KOPT-K1 (cell line): ENCODE measurements around the gene SLC26A6.
A peak's percentile ranks its signal among the peaks of the same experiment; 100 is the strongest.

Experiments used
- H3K27ac ChIP-seq: fragments of 200-600 bp; sonication (generic); 2 replicates; pipeline ENCODE4 v1.5.1; 2016; ENCODE audit warnings: antibody characterized with exemption, mild to moderate bottlenecking, low read depth, low read length; ENCODE audit not compliant: poor library complexity, severe bottlenecking
- H3K36me3 ChIP-seq: fragments of 200-600 bp; sonication (generic); 2 replicates; pipeline ENCODE4 v1.5.1; 2017; ENCODE audit warnings: antibody characterized with exemption, mild to moderate bottlenecking, low read length, moderate library complexity; ENCODE audit not compliant: insufficient read depth
- H3K9me3 ChIP-seq: fragments of 200-600 bp; sonication (generic); 2 replicates; pipeline ENCODE4 v1.5.1; 2017; ENCODE audit warnings: antibody characterized with exemption, low read length, mild to moderate bottlenecking; ENCODE audit not compliant: insufficient read depth, poor library complexity, severe bottlenecking

Gene SLC26A6

DNA sequence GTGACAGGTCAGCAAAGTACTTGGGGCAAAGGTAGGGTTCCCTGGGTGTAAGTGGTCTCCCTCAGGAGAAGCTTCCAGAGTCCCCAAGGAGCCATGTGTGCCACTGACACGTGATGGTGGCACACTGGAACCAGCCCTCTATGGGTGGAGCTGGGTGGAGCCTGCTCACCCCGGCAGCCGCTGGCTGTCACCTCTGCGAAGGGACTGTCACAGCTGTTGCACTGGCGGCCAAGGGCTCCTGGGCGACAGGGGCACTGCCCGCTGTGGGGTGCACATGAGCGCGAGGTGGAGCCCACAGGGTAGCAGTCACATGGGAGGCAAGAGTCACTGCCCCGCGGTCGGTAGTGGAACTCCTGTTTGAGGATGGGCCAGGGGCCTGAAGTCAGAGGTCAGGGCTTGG is 15.5 kb upstream of the SLC26A6 start:
- Histone ChIP-seq H3K36me3 (peaks cover 82% of the 10 kb centered on the region), H3K27ac (no peak overlapping the region), H3K9me3 (no peaks in the 10 kb centered on the region)

DNA sequence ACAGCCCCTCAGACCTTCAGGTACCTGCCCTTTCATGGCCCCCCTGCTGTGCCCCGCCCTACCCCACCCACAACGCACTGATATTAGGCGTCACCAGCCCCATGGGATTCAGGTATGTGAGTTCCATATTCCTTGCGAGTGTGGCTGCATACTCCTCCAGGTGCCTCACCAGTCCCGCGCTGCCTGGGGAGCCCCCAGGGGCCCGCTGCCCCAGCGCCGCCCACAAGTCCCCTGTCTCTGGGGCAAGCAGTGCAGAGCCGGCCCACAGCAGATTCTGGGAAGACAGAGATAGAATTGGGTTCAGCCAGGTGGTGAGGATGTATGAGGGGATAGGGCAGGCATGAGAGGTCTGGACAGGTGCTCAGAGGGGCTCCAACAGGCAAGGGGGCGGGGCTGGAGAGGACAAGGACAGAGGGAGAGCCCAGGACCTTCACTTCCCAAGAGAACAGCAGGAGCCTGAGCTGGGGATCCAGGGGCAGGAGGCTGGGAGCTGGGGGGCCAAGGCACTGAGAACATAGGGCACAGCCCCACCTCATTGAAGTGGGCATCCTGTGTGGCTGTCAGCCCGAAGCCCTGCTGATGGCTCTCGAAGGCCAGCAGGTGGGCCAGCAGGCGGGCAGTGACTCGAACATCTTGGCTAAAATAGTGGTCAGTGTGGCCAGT is 13.1 kb upstream of the SLC26A6 start:
- Histone ChIP-seq H3K9me3 (no peaks in the 10 kb centered on the region), H3K36me3 (peaks cover 84% of the 10 kb centered on the region)

DNA sequence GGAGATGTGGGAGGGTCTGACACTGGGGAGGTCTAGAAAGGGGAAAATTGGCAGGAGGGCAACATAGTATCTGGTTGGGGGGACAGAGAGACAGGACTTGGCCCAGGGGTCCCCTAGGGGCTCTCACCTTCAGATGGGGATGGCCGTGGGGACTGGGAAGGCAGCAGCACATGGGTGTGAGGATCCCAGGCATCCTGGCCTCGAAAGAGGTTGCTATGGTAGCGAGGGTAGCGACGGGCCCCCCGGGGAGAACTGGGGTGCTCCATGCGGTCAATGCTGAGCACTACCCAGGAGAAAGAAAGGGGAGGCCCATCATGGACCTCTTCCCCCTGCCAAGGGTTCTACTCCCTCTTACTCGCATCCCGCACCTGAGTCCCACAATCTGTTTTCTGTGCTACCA is 12.5 kb upstream of the SLC26A6 start:
- H3K27ac ChIP-seq = no peak overlapping the region
- peaks cover 84% of the 10 kb centered on the region; the same call in 1 of the 2 replicates for H3K36me3 ChIP-seq
- no peaks in the 10 kb centered on the region for H3K9me3 ChIP-seq

More for the DNA sequence above, 13.1 kb upstream of the SLC26A6 start:
- H3K27ac ChIP-seq = no peak overlapping the region

DNA sequence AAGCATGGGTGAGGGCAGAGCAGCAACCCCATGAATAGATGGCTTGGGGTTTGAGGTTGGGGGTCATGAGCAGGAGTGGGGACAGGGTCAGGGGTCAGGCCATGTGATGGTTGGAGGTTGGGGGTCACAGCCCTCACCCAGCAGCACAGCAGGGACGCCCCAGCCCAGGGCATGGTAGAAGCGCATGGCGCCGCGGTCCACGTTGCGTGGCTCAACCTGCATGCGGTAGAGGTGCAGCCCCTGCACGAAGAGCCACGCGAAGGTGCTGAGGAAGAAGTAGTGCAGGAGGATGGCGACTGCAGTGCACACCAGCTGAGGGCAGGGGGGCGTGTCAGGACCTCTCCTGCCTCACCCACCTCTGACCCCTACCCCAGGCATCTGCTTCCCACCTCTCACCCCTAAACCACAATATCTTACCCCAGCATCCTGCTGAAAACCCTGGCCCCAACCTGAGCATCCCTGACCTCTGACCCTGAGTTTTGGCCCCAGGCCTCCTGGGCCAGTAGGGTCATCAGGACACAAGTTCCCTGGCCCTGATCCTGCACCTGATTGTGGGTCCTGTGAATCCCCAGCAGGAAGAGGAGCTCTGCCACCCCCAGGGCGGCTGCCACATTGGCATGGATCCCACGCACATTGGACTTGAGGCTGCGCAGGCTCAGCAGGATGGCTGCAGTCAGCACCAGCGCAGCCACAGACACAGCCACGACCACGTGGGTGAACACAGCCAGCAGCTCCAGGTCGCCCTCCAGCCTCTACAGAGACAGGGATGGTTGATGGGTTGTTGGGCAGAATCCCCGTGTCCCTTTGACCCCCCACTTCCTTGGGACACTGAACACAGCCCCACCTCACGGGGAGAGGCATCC is 9.9 kb upstream of the SLC26A6 start:
- Histone ChIP-seq H3K27ac (no peak overlapping the region), H3K36me3 (peaks cover 85% of the 10 kb centered on the region; the same call in 1 of the 2 replicates), H3K9me3 (no peaks in the 10 kb centered on the region)

DNA sequence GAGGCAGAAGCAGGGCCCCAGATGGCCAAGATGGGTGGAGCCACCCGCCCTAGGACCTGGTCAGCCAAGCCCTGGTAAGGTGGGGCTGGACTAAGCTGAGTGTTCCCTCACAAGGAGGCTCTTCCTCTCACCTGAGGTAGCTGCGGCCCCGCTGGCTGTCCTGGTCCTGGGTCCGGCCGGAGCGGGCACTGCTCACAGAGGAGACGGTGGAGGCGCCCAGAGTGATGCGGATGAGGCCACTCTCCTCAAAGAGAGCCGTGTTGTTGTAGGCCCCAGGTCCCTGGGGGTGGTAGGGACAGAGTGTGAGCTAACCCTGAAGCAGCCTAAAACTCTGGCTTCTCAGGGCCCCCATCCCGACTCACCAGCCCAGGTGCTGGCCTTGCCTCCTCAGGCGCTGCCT is 7.3 kb upstream of the SLC26A6 start:
- peaks cover 82% of the 10 kb centered on the region; the same call in 1 of the 2 replicates for H3K36me3 ChIP-seq
- no peak overlapping the region for H3K27ac ChIP-seq
- no peaks in the 10 kb centered on the region for H3K9me3 ChIP-seq

DNA sequence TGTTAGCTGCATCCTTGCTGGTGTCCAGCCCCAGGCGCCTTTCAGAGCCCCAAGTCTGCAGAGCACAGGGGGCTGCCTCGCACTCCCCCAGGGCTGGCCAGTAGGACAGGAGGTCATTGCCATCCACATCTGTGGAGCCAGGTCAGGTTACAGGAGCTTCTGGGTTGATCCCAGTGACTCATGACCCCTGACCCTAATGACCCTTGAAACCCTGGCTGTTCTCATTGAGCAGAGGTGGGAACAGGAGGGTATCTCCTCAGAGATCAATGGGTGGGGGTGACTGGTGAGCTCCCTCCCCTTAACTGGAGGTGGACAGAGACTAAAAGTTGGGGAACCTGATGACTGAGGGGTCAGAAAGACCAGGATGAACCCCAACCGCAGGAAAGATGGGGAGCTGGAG is 6.1 kb upstream of the SLC26A6 start:
- no peak overlapping the region for H3K27ac ChIP-seq
- H3K9me3 ChIP-seq = no peaks in the 10 kb centered on the region
- peaks cover 76% of the 10 kb centered on the region; the same call in 1 of the 2 replicates for H3K36me3 ChIP-seq

DNA sequence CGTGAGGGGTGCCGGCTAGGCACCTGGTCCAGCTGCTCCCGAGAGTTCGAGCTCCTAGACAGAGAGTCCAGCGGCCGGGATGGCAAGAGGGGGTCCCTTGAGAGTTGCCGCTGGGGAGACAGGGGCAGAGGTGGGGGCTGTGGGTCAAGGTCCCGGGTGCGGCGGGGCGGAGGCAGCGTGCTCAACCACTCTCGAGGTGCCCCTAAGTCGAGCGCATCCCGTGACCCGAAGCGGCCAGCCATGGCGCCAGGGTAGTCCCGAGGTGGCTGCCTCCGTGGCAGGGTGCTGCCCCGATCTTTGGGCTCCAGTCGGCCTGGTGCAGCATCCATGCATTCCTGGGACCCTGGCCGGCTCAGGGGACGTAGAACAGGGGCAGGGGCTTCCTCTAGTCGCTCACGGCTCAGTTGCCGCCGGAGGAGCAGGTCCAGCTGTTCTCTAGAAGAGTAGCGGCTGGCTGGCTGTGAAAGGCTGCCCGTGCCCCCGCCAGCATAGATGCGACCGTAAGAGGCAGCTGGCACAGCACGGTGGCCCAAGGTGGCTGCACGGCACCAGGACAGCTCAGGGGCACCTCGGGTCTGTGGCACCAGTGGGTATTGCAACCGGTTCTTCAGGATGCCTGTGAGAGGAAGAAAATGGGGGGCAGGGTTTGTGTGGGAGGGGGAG is 4.8 kb upstream of the SLC26A6 start:
- H3K36me3 ChIP-seq = peaks cover 63% of the 10 kb centered on the region; the same call in 1 of the 2 replicates
- H3K27ac ChIP-seq = no peak overlapping the region
- no peaks in the 10 kb centered on the region for H3K9me3 ChIP-seq

DNA sequence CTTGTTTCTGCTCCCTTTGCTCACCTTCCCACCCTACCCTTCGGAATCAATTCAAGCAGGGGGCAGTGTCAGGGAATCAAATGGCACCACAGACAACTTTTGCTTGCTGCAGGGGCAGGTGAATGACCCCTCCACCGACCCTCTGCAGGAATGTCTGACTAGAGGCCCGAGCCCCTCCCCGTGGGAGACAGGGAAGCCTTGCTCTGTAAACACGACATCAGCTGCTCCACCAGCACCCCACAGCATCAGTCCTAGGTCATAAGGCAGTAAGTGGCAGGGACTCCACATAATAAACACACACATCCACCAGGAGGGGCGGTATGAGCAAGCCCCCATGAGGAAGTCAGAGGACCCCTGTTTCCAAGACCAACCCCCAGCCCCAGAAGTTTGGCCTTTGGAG is 2.0 kb upstream of the SLC26A6 start:
- peaks cover 46% of the 10 kb centered on the region; the same call in 1 of the 2 replicates for H3K36me3 ChIP-seq
- H3K27ac ChIP-seq = no peak overlapping the region
- no peaks in the 10 kb centered on the region for H3K9me3 ChIP-seq

DNA sequence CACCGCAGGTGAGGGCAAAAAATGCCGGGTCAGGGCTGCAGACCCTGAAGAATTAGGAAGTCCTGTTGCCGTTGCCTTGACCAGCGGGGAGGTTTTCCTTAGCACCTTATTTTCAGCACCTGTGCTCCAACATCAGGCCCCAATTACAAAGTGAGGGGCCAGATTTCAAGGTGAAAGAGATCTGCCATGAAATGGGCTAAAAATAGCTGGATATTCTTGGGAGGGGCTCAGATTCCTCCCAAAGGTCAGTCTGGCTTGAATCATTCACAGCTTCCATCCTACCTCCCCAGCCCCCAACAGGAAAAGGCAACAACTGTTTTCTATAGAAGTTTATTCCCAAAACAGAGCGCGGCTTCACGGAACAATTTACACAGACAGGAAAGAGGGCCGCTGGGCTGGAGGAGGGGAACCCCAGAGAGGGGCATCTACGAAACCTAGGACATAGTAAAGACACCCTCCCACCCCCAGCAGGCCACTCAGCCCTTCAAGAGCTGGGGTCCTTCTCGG is 941 bp upstream of the SLC26A6 start:
- Histone ChIP-seq H3K36me3 (peaks cover 44% of the 10 kb centered on the region; the same call in 1 of the 2 replicates), H3K9me3 (no peaks in the 10 kb centered on the region), H3K27ac (peak overlapping the region; percentile 63)

DNA sequence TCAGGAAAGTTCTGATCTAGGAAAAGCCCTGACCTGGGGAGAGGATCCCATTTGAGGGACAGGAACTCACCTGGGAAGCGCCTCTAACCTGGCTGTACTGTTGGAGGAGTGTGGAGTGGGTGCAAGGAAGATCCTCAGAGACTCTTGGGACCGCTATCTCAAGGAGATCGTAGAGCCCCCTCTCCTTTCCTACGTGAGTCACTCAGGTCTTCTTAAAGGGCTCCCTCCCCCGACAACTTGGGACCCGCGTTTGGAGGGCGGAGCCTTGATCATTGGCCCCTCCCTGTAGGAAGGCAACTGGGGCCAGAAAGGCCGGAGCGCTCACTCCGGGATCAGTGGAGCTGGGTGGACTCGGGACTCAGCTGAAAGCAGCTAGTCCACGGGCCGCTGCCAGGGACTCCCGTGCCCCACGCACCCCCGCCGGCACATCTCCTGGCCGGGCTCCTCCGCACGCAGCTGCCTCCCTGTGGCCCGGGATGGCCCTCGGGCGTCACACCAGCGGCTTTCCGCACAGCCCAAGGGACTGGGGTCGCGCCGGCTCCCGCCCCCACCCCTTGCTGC is 520 bp downstream of the SLC26A6 start:
- H3K36me3 ChIP-seq = peaks cover 36% of the 10 kb centered on the region; the same call in 1 of the 2 replicates
- H3K27ac ChIP-seq = peak overlapping the region; percentile 63
- H3K9me3 ChIP-seq = no peaks in the 10 kb centered on the region

DNA sequence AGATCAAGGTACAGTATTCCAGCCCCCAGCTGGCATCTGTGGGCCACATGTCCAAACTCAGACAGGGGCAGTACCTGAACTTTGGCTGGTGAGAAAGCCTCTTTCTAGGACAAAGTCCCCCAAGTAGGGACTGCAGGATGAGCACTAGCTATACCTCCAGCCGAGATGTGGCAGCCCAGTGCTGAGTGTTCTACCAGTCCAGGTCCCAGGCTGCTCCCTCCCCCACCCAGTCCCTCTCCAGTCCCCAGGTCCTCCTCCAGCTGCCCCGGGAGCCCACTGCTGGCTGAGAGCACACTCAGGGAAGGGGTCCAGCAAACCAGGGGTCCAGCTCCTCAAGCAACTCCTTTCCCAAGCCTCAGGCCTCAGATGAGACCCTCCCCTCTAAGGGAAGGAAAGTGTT is 1.5 kb downstream of the SLC26A6 start:
- no peaks in the 10 kb centered on the region for H3K9me3 ChIP-seq
- no peak overlapping the region for H3K27ac ChIP-seq
- peaks cover 35% of the 10 kb centered on the region; the same call in 1 of the 2 replicates for H3K36me3 ChIP-seq

DNA sequence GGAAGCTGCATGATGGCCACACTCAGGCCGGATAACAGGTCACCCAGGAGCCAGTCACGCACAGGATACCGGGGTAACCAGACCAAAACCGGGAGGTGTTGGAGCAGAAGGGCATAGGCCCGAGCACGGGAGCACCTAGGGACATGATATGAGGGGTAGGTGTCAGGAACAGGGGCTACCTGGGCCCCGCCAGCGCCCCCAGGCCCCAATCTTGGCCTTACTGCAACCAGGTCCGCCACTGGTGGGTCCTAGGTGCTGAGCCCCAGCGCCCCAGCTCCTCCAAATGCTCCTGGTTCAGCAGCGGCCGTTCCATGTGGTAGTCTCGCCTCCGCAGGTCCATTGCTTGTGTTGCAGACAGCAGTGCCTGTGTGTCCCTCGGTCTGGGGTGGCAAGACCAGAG is 2.0 kb downstream of the SLC26A6 start:
- no peak overlapping the region for H3K27ac ChIP-seq
- no peaks in the 10 kb centered on the region for H3K9me3 ChIP-seq
- peaks cover 38% of the 10 kb centered on the region; the same call in 1 of the 2 replicates for H3K36me3 ChIP-seq

DNA sequence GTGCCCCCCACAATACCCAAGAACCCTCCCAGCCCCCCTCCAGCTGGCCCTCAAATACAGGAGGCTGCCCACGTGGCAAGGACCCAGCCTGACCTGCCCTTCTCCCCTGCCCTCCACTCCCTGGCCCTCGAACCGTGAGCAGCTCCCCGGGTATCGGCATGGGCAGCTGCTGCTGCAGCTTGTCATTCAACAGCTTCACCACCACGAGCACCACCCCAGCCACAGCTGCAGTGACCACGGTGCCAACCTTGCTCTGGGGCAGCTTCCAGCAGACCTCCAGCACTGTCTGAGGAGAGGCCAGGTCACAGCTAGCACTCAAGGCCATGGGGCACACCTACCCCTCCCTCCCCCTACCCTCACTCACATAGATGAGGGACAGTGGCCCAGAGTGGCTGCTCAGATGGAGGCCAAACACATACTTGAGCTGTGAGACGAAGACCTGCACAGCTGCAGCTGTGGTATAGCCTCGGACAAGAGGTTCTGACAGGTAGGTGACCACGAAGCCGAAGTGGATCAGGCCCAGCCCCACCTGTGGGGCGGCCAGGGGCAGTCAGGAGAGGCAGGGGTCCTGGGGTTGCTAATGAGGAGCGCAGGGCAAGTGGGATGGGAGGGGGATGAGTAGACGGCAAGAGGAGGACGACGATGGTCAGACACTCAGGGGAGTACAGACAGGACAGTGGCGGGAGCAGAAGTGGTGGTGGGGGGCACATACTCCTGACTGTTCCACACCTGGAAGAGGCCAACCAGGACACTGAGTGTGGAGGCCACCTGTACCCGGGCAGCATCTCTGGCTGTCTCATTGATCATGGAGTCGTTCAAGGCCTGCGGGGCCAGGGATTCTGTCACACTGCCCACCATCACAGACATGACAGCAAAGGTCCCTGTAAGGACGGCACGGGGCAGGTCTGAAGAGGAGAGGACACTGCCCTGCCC is 3.5 kb downstream of the SLC26A6 start:
- Histone ChIP-seq H3K9me3 (no peaks in the 10 kb centered on the region), H3K36me3 (peaks cover 53% of the 10 kb centered on the region; the same call in 1 of the 2 replicates), H3K27ac (no peak overlapping the region)

DNA sequence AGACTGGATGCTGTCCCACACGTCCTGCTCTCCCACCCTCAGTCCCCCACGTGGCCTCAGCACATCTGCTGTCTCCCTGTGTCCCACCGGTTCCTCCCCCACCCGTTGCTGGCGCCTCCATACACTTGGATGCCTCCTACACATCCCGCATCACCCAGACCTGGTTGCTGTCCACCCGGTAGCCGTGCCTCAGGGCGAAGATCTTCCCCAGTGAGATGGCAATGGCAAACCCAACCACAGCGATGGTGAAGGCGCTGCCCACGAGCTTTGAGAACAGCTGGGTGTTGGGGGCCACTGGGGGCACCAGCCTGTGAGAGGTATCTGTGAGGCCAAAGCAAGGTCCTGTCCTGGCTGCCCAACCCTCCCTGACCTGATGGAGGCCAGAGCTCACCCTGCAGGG is 4.4 kb downstream of the SLC26A6 start:
- Histone ChIP-seq H3K36me3 (peaks cover 62% of the 10 kb centered on the region; the same call in 1 of the 2 replicates), H3K27ac (no peak overlapping the region), H3K9me3 (no peaks in the 10 kb centered on the region)
